HepG2 (cell line): ENCODE measurements around the gene ASF1B. TPM values are rescaled to one million over a fixed set of nuclear protein-coding genes. Genes with fewer than 3 reads are reported as not detected.

Experiments used
- ADNP ChIP-seq: sonication (generic); formaldehyde crosslinking; IDR thresholded peaks from 2 replicates; pipeline ENCODE4 v1.4.0; 2020; ENCODE audit warnings: missing genetic modification reagents
- CHCHD3 ChIP-seq: sonication (generic); formaldehyde crosslinking; IDR thresholded peaks from 2 replicates; pipeline ENCODE4 v1.8.0; 2022; ENCODE audit warnings: mild to moderate bottlenecking, missing genetic modification reagents, moderate library complexity
- FOXC1 ChIP-seq: sonication (generic); formaldehyde crosslinking; IDR thresholded peaks from 2 replicates; pipeline ENCODE4 v1.8.0; 2022; ENCODE audit warnings: mild to moderate bottlenecking, missing genetic modification reagents, borderline replicate concordance
- GLI4 ChIP-seq: sonication (generic); formaldehyde crosslinking; IDR thresholded peaks from 2 replicates; pipeline ENCODE4 v1.5.1; 2020; ENCODE audit warnings: missing genetic modification reagents, mild to moderate bottlenecking, moderate library complexity, borderline replicate concordance
- GZF1 ChIP-seq: sonication (generic); formaldehyde crosslinking; IDR thresholded peaks from 2 replicates; pipeline ENCODE4 v1.5.1; 2020; ENCODE audit warnings: mild to moderate bottlenecking, missing genetic modification reagents
- HIVEP1 ChIP-seq: sonication (generic); formaldehyde crosslinking; IDR thresholded peaks from 2 replicates; pipeline ENCODE4 v1.4.0; 2020; ENCODE audit warnings: mild to moderate bottlenecking, missing genetic modification reagents
- HNRNPL ChIP-seq: fragments of 200-400 bp; formaldehyde crosslinking; IDR thresholded peaks from 2 replicates; pipeline ENCODE4 v1.6.1; 2017; ENCODE audit warnings: mild to moderate bottlenecking, low read depth, low read length
- KDM4B ChIP-seq: sonication (generic); formaldehyde crosslinking; IDR thresholded peaks from 2 replicates; pipeline ENCODE4 v1.4.0; 2020; ENCODE audit warnings: missing genetic modification reagents
- LRRFIP1 ChIP-seq: sonication (generic); formaldehyde crosslinking; conservative IDR thresholded peaks from 2 replicates; pipeline ENCODE4 v1.4.0; 2020; ENCODE audit warnings: missing genetic modification reagents
- MAZ ChIP-seq, 2 experiments: sonication (generic) in 1 of 2; formaldehyde crosslinking in 1 of 2; IDR thresholded peaks; 2 replicates each; pipeline versions ENCODE4 v1.5.0 to v1.6.1; 2012 to 2020; ENCODE audit warnings: low read depth in 2 of 2, mild to moderate bottlenecking in 2 of 2, borderline replicate concordance in 1 of 2, improper control_type of control experiment in 1 of 2, low read length in 1 of 2, missing genetic modification reagents in 1 of 2, moderate library complexity in 1 of 2
- MLLT10 ChIP-seq: sonication (generic); formaldehyde crosslinking; IDR thresholded peaks from 2 replicates; pipeline ENCODE4 v1.4.0; 2020; ENCODE audit warnings: missing genetic modification reagents
- MXD4 ChIP-seq: IDR thresholded peaks from 2 replicates; pipeline ENCODE4 v1.6.1; 2016; ENCODE audit warnings: mild to moderate bottlenecking, missing biosample characterization, missing genetic modification reagents
- NCOA5 ChIP-seq: sonication (generic); formaldehyde crosslinking; IDR thresholded peaks from 2 replicates; pipeline ENCODE4 v1.4.0; 2020; ENCODE audit warnings: missing genetic modification reagents
- PAX8 ChIP-seq: sonication (generic); formaldehyde crosslinking; IDR thresholded peaks from 2 replicates; pipeline ENCODE4 v1.8.0; 2022; ENCODE audit warnings: mild to moderate bottlenecking, missing genetic modification reagents, borderline replicate concordance
- SMARCC2 ChIP-seq: fragments of 450-650 bp; IDR thresholded peaks from 2 replicates; pipeline ENCODE4 v1.6.1; 2017; ENCODE audit warnings: antibody characterized with exemption, mild to moderate bottlenecking
- TSC22D2 ChIP-seq: sonication (generic); formaldehyde crosslinking; IDR thresholded peaks from 2 replicates; pipeline ENCODE4 v1.5.1; 2020; ENCODE audit warnings: missing genetic modification reagents, mild to moderate bottlenecking, borderline replicate concordance
- U2AF1 ChIP-seq: fragments of 200-400 bp; formaldehyde crosslinking; optimal IDR thresholded peaks from 2 replicates; pipeline ENCODE3; 2017; ENCODE audit warnings: mild to moderate bottlenecking, low read depth, low read length
- ZFP1 ChIP-seq: IDR thresholded peaks from 2 replicates; pipeline ENCODE4 v1.6.1; 2016
- ZMAT3 ChIP-seq: sonication (generic); formaldehyde crosslinking; conservative IDR thresholded peaks from 2 replicates; pipeline ENCODE4 v1.7.0; 2021; ENCODE audit warnings: missing genetic modification reagents
- ZNF350 ChIP-seq: sonication (generic); formaldehyde crosslinking; IDR thresholded peaks from 2 replicates; pipeline ENCODE4 v1.4.0; 2020; ENCODE audit warnings: mild to moderate bottlenecking, low read depth, missing genetic modification reagents, borderline replicate concordance
- ZNF432 ChIP-seq: sonication (generic); formaldehyde crosslinking; IDR thresholded peaks from 2 replicates; pipeline ENCODE4 v1.5.0; 2020; ENCODE audit warnings: missing genetic modification reagents, mild to moderate bottlenecking, borderline replicate concordance
- ZNF44 ChIP-seq: sonication (generic); formaldehyde crosslinking; IDR thresholded peaks from 2 replicates; pipeline ENCODE4 v1.5.1; 2020; ENCODE audit warnings: mild to moderate bottlenecking, missing genetic modification reagents
- ZNF441 ChIP-seq: sonication (generic); formaldehyde crosslinking; IDR thresholded peaks from 2 replicates; pipeline ENCODE4 v1.7.0; 2021; ENCODE audit warnings: missing genetic modification reagents, borderline replicate concordance
- ZNF543 ChIP-seq: sonication (generic); formaldehyde crosslinking; IDR thresholded peaks from 2 replicates; pipeline ENCODE4 v1.4.0; 2020; ENCODE audit warnings: mild to moderate bottlenecking, missing genetic modification reagents
- ZNF629 ChIP-seq: sonication (generic); formaldehyde crosslinking; conservative IDR thresholded peaks from 2 replicates; pipeline ENCODE4 v1.5.0; 2020; ENCODE audit warnings: missing genetic modification reagents
- ZNF816 ChIP-seq: sonication (generic); formaldehyde crosslinking; IDR thresholded peaks from 2 replicates; pipeline ENCODE4 v1.8.0; 2022; ENCODE audit warnings: missing genetic modification reagents, mild to moderate bottlenecking, borderline replicate concordance
- ZNF841 ChIP-seq: sonication (generic); formaldehyde crosslinking; IDR thresholded peaks from 2 replicates; pipeline ENCODE4 v1.8.1; 2023; ENCODE audit warnings: missing genetic modification reagents, borderline replicate concordance
- polyA plus RNA-seq, 8 experiments: library from polyadenylated mRNA; depleted of rRNA in 3 of 8; stranded (reverse) in 7 of 8; unstranded in 1 of 8; fragments of >200 nt; fragmentation: Illumina TruSeq in 4 of 8; extraction: Trizol in 4 of 8; gene quantifications; 2 replicates each; pipeline versions ENCODE4 v1.2.1 to v1.2.3, GENCODE V29; 2011 to 2016; ENCODE audit warnings: low read depth in 4 of 8, missing spikeins in 1 of 8, mixed read lengths in 1 of 8; ENCODE audit not compliant: insufficient read depth in 1 of 8
- total RNA-seq, 5 experiments: library from RNA; depleted of rRNA; stranded (reverse); fragments of >200 nt; fragmentation: Illumina TruSeq; extraction: Trizol; gene quantifications; 2 replicates each; pipeline ENCODE4 v1.2.3, GENCODE V29; 2016; ENCODE audit warnings: low read depth in 1 of 5
- TF ChIP-seq, protein P1 (sequence below): sonication (generic); formaldehyde crosslinking; IDR thresholded peaks from 2 replicates; pipeline ENCODE4 v1.5.0; 2020; ENCODE audit warnings: missing genetic modification reagents

The ASF1B gene
- total and polyA plus RNA-seq, 2 of the 13 experiments (the other 11 are each of a cell fraction or from before 2014, with no cell fraction given) = 18.2 to 24.8 TPM

- TF ChIP-seq ZNF841 (CRISPR knock-in tag) = no peak
- no peak for TF ChIP-seq NCOA5 (CRISPR knock-in tag)
- TF ChIP-seq TSC22D2 (CRISPR knock-in tag) = no peak
- TF ChIP-seq ZNF629 (CRISPR knock-in tag) = no peak
- TF ChIP-seq ADNP = no peak
- TF ChIP-seq SMARCC2 = no peak
- no peak for TF ChIP-seq GZF1 (CRISPR knock-in tag)
- no peak for TF ChIP-seq ZFP1
- no peak for TF ChIP-seq GLI4
- TF ChIP-seq MXD4 (CRISPR knock-in tag) = no peak
- no peak for TF ChIP-seq MAZ (IDR thresholded peaks at IDR 0.05; ENCODE audit: borderline replicate concordance, low read depth, low read length)
- peak; percentile 21 for TF ChIP-seq MAZ (CRISPR knock-in tag; IDR thresholded peaks at IDR 0.05; ENCODE audit: low read depth)
- TF ChIP-seq ZMAT3 = no peak
- TF ChIP-seq PAX8 (CRISPR knock-in tag) = no peak
- 0 out of 2 replicates have a peak, but pooled peaks have one; percentile 19 for TF ChIP-seq ZNF441 (CRISPR knock-in tag)
- TF ChIP-seq HIVEP1 (CRISPR knock-in tag) = no peak
- no peak for TF ChIP-seq MLLT10 (CRISPR knock-in tag)
- no peak for TF ChIP-seq ZNF44 (CRISPR knock-in tag)
- no peak for TF ChIP-seq ZNF432 (CRISPR knock-in tag)
- TF ChIP-seq U2AF1 = no peak
- TF ChIP-seq, protein P1, sequence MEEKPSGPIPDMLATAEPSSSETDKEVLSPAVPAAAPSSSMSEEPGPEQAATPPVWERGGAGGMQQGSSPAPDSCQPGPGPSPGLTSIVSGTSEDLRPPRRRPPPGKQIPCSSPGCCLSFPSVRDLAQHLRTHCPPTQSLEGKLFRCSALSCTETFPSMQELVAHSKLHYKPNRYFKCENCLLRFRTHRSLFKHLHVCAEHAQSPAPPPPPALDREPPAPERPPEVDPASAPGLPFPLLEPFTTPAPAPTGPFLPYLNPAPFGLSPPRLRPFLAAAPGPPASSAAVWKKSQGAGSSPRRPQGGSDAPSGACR (CRISPR knock-in tag) = no peak
- peak; percentile 7; the same call in 1 of the 2 replicates for TF ChIP-seq ZNF816 (CRISPR knock-in tag)
- no peak for TF ChIP-seq KDM4B (CRISPR knock-in tag)
- TF ChIP-seq FOXC1 (CRISPR knock-in tag) = peak; percentile 56; the same call in 1 of the 2 replicates
- TF ChIP-seq LRRFIP1 = no peak
- no peak for TF ChIP-seq CHCHD3
- TF ChIP-seq HNRNPL = no peak; the same call in 1 of the 2 replicates
- 0 out of 2 replicates have a peak, but pooled peaks have one; percentile 50 for TF ChIP-seq ZNF543 (CRISPR knock-in tag)
- no peak for TF ChIP-seq ZNF350 (CRISPR knock-in tag)
Measured at GRCh38 chr19:14072535-14073260, 63.7 kb downstream of the ASF1B start, which contains the start of gene MISP3 (continued).
